ENCODE results near the gene PGGT1B. TPM values are rescaled to one million over a fixed set of nuclear protein-coding genes. Genes with fewer than 3 reads are reported as not detected.

PGGT1B gene
- total and polyA plus RNA-seq, 12 donors, result 2.6 to 61.4 (median 29.0) TPM

GRCh38 chr5:115271295-115272050 lies 8.8 kb upstream of the PGGT1B start:
- no peaks in the 10 kb centered on the region for H3K9me3 ChIP-seq (replicated peaks in 1 of 3)
- H3K36me3 ChIP-seq (replicated peaks in 1 of 2), result no peaks in the 10 kb centered on the region
- 79 to 87% (median 84%) methylated on average over 6 of the region's 6 CpGs for WGBS, 4 donors
- H3K4me3 ChIP-seq, result no peak overlapping the region
- H3K4me1 ChIP-seq (replicated peaks in 1 of 2), result no peaks in the 10 kb centered on the region
- no peaks in the 10 kb centered on the region for H3K27me3 ChIP-seq
- no peak for DNase-seq
- TF ChIP-seq POLR2A (IDR thresholded peaks at IDR 0.05) (no peak), CTCF (IDR thresholded peaks at IDR 0.05) (no peak)
- intact Hi-C loops (cut with DNase I), result no loop called here
- H3K27ac ChIP-seq, result peak overlapping the region in 1 of 5 donors; percentile 33

DNA sequence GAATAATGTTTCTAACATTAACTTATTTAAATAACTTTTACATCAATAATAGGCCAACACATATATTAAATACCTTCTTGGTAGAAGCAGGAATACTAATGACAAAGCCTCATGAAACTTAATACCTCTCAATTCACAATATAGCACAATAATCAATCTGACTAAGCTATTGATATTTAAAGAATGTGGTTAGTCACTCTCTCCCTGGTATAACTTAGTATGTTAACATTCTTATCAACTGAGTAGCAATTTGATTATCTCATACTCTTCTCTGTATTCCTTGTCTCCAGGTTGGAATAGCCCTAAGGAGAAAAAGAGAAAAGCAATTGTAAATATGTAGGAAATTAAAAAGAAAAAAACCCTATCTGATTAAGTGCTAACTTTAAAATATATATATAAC lies 4.9 kb upstream of the PGGT1B start:
- Histone ChIP-seq H3K27me3 (no peaks in the 10 kb centered on the region), H3K4me1 (replicated peaks in 1 of 2) (no peaks in the 10 kb centered on the region), H3K36me3 (replicated peaks in 1 of 2) (no peaks in the 10 kb centered on the region), H3K27ac (no peak overlapping the region), H3K4me3 (no peak overlapping the region), H3K9me3 (replicated peaks in 1 of 3) (no peaks in the 10 kb centered on the region)
- DNase-seq, result no peak
- intact Hi-C loops (cut with DNase I), result no loop called here
- TF ChIP-seq POLR2A (IDR thresholded peaks at IDR 0.05), result no peak
- no peak for TF ChIP-seq CTCF (IDR thresholded peaks at IDR 0.05)

- Histone ChIP-seq H3K27me3 (no peaks in the 10 kb centered on the region), H3K4me1 (replicated peaks in 1 of 2) (peaks cover 5 to 18% of the 10 kb centered on the region in 2 donors), H3K27ac (no peak overlapping the region), H3K9me3 (replicated peaks in 1 of 3) (no peaks in the 10 kb centered on the region), H3K4me3 (no peak overlapping the region), H3K36me3 (replicated peaks in 1 of 2) (no peaks in the 10 kb centered on the region)
- intact Hi-C loops (cut with DNase I), result no loop called here
- 82 to 89% (median 88%) methylated on average over 13 of the region's 13 CpGs for WGBS, 4 donors
- DNase-seq, result no peak
- TF ChIP-seq POLR2A (IDR thresholded peaks at IDR 0.05), result no peak
- no peak for TF ChIP-seq CTCF (IDR thresholded peaks at IDR 0.05)
Measured at GRCh38 chr5:115265220-115265619, 2.5 kb upstream of the PGGT1B start.

- Histone ChIP-seq H3K36me3 (replicated peaks in 1 of 2) (no peaks in the 10 kb centered on the region), H3K4me3 (no peak overlapping the region), H3K9me3 (replicated peaks in 1 of 3) (no peaks in the 10 kb centered on the region), H3K4me1 (replicated peaks in 1 of 2) (peaks cover 5 to 20% of the 10 kb centered on the region in 2 donors), H3K27ac (no peak overlapping the region), H3K27me3 (no peaks in the 10 kb centered on the region)
- no peak for DNase-seq
- TF ChIP-seq CTCF (IDR thresholded peaks at IDR 0.05) (no peak), POLR2A (IDR thresholded peaks at IDR 0.05) (no peak)
- WGBS, 4 donors, result 96 to 100% (median 98%) methylated on average over 5 to 13 of the region's 13 CpGs
- intact Hi-C loops (cut with DNase I), result no loop called here
Measured at GRCh38 chr5:115264786-115265185, 2.1 kb upstream of the PGGT1B start.
